ENCODE data around the gene POLN. TPM values are rescaled to one million over a fixed set of nuclear protein-coding genes. Genes with fewer than 3 reads are reported as not detected.

POLN gene
- total RNA-seq, 2 donors from 2014 or later: 1.3 to 2.8 TPM

- TF ChIP-seq CTCF (IDR thresholded peaks at IDR 0.05): no peak
- no peaks in the 10 kb centered on the region for H3K4me1 ChIP-seq
- no peaks in the 10 kb centered on the region for H3K9me3 ChIP-seq
- DNase-seq (ENCODE audit: low spot score): no peak
- no peaks in the 10 kb centered on the region for H3K27me3 ChIP-seq
- no peak overlapping the region for H3K27ac ChIP-seq
- no peaks in the 10 kb centered on the region for H3K36me3 ChIP-seq
- H3K4me3 ChIP-seq: no peak overlapping the region
Observed at GRCh38 chr4:2069161-2069971, 172.6 kb downstream of the POLN start.

GRCh38 chr4:2068566-2068965 lies 173.4 kb downstream of the POLN start:
- H3K27ac ChIP-seq: no peak overlapping the region
- H3K9me3 ChIP-seq: no peaks in the 10 kb centered on the region
- no peak for DNase-seq (ENCODE audit: low spot score)
- H3K4me1 ChIP-seq: no peaks in the 10 kb centered on the region
- no peaks in the 10 kb centered on the region for H3K36me3 ChIP-seq
- H3K4me3 ChIP-seq: no peak overlapping the region
- TF ChIP-seq CTCF (IDR thresholded peaks at IDR 0.05): no peak
- H3K27me3 ChIP-seq: no peaks in the 10 kb centered on the region

GRCh38 chr4:2068198-2068470 lies 173.8 kb downstream of the POLN start:
- no peak for TF ChIP-seq CTCF (IDR thresholded peaks at IDR 0.05)
- Histone ChIP-seq H3K27me3 (no peaks in the 10 kb centered on the region), H3K36me3 (no peaks in the 10 kb centered on the region), H3K4me1 (no peaks in the 10 kb centered on the region), H3K4me3 (no peak overlapping the region), H3K9me3 (no peaks in the 10 kb centered on the region), H3K27ac (no peak overlapping the region)
- DNase-seq (ENCODE audit: low spot score): no peak

- H3K4me1 ChIP-seq: no peaks in the 10 kb centered on the region
- H3K36me3 ChIP-seq: no peaks in the 10 kb centered on the region
- H3K27ac ChIP-seq: no peak overlapping the region
- TF ChIP-seq CTCF (IDR thresholded peaks at IDR 0.05): no peak
- no peak for DNase-seq (ENCODE audit: low spot score)
- H3K27me3 ChIP-seq: no peaks in the 10 kb centered on the region
- no peaks in the 10 kb centered on the region for H3K9me3 ChIP-seq
- H3K4me3 ChIP-seq: no peak overlapping the region
Observed at GRCh38 chr4:2067446-2068197, 174.3 kb downstream of the POLN start.

GRCh38 chr4:2066571-2067445 lies 175.1 kb downstream of the POLN start:
- Histone ChIP-seq H3K27me3 (no peaks in the 10 kb centered on the region), H3K4me1 (no peaks in the 10 kb centered on the region), H3K4me3 (no peak overlapping the region), H3K27ac (no peak overlapping the region), H3K9me3 (no peaks in the 10 kb centered on the region), H3K36me3 (no peaks in the 10 kb centered on the region)
- no peak for DNase-seq (ENCODE audit: low spot score)
- TF ChIP-seq CTCF (IDR thresholded peaks at IDR 0.05): no peak
